Testis (tissue), 2 donors: ENCODE results near the gene ADCY2.

Experiments
- POLR2A ChIP-seq: fragments of 450-650 bp; IDR thresholded peaks from one replicate; pipeline ENCODE4 v1.6.1; 2017; ENCODE audit warnings: antibody characterized with exemption, mild to moderate bottlenecking, moderate library complexity
- TF ChIP-seq, protein P1 (sequence below), 3 experiments: fragments of 450-650 bp in 2 of 3; fragments of 200-600 bp in 1 of 3; sonication (generic) in 1 of 3; IDR thresholded peaks; one replicate each; pipeline ENCODE4 v1.5.1; 2016 to 2019; ENCODE audit warnings: antibody characterized with exemption in 3 of 3, mild to moderate bottlenecking in 2 of 3, moderate library complexity in 1 of 3

DNA sequence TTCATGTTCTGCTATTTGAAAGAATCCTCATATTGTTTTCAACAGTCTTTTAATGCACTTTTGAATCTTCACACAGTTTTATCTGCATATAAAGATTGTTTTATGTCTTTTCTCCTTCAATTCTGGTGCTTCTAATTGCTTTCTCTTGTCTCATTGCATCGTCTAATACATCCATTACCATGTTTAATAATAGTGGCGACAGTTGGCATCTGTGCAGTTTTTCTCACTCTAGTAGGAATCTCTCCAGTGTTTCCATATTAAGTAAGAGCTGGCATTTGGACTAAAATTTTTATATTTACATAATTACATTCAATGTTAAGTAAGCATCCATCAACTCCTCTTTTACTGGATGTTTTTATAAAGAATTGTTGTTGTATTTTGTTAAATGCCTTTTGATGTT, 49.9 kb downstream of the ADCY2 start:
- TF ChIP-seq POLR2A, result no peak
- TF ChIP-seq, protein P1, sequence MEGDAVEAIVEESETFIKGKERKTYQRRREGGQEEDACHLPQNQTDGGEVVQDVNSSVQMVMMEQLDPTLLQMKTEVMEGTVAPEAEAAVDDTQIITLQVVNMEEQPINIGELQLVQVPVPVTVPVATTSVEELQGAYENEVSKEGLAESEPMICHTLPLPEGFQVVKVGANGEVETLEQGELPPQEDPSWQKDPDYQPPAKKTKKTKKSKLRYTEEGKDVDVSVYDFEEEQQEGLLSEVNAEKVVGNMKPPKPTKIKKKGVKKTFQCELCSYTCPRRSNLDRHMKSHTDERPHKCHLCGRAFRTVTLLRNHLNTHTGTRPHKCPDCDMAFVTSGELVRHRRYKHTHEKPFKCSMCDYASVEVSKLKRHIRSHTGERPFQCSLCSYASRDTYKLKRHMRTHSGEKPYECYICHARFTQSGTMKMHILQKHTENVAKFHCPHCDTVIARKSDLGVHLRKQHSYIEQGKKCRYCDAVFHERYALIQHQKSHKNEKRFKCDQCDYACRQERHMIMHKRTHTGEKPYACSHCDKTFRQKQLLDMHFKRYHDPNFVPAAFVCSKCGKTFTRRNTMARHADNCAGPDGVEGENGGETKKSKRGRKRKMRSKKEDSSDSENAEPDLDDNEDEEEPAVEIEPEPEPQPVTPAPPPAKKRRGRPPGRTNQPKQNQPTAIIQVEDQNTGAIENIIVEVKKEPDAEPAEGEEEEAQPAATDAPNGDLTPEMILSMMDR (IDR thresholded peaks at IDR 0.05), result no peak
